Cardiac muscle cell (in vitro differentiated cells and primary cell): ENCODE data around the gene AQP12A. TPM values are rescaled to one million over a fixed set of nuclear protein-coding genes. Genes with fewer than 3 reads are reported as not detected.

ENCODE experiments used
- DNase-seq, 2 donors: peaks; one replicate each; pipeline versions ENCODE4 v3.0.0 to v3.0.0-alpha.2; 2010 to 2017; ENCODE audit warnings: low read depth in 1 of 2, low spot score in 1 of 2
- H3K27ac ChIP-seq: fragments of 200-600 bp; sonication (generic); 2 replicates; pipeline ENCODE4 v1.5.1; 2016
- H3K27me3 ChIP-seq: fragments of 200-600 bp; sonication (generic); 2 replicates; pipeline ENCODE4 v1.6.0; 2016; ENCODE audit warnings: control low read depth
- H3K36me3 ChIP-seq: fragments of 200-600 bp; sonication (generic); 2 replicates; pipeline ENCODE4 v1.5.1; 2016; ENCODE audit warnings: control low read depth
- H3K4me1 ChIP-seq: fragments of 200-600 bp; sonication (generic); 2 replicates; pipeline ENCODE4 v1.8.1; 2017; ENCODE audit warnings: low read depth, mild to moderate bottlenecking, mixed run types
- H3K4me3 ChIP-seq: fragments of 200-600 bp; sonication (generic); 2 replicates; pipeline ENCODE4 v1.5.1; 2016; ENCODE audit warnings: mild to moderate bottlenecking
- H3K9me3 ChIP-seq: fragments of 200-600 bp; sonication (generic); 2 replicates; pipeline ENCODE4 v1.5.1; 2017; ENCODE audit warnings: low read depth, mild to moderate bottlenecking, control low read depth
- polyA plus RNA-seq: library from polyadenylated mRNA; unstranded; fragments of >200 nt; fragmentation: Nextera tagmentation; extraction: Ambion mirVana; gene quantifications from 2 replicates; pipeline ENCODE4 v1.2.1, GENCODE V29; 2016
- total RNA-seq: library from RNA; depleted of rRNA; stranded (reverse); fragments of >200 nt; gene quantifications from 2 replicates; pipeline ENCODE4 v1.2.3, GENCODE V29; 2016
- TF ChIP-seq, protein P1 (sequence below): IDR thresholded peaks from 2 replicates; pipeline ENCODE4 v1.5.1; 2012; ENCODE audit warnings: low read depth, mild to moderate bottlenecking, low read length

AQP12A gene
- total and polyA plus RNA-seq, 2 experiments from 2014 or later, result not detected

DNA sequence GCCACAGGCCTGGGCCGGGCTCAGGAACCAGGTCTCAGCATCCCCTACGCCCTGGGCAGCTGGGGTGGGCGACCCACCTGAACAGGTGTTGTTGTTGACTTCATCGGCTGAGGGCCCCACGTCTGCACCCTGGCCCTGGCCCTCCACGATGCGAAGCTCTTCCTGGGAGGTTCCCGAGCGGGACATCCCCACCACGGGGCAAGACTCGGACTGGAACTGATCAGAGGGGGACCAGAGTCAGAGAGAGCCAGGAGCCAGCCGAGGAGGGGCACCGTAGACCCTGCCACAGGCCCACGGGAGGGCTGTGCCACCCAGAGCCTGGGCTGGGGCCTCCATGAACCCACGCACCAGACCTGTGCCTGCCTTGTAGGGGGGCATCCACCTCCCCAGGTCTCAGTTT is 54.3 kb downstream of the AQP12A start:
- Histone ChIP-seq H3K4me1 (peaks cover 12% of the 10 kb centered on the region), H3K36me3 (no peaks in the 10 kb centered on the region), H3K9me3 (no peaks in the 10 kb centered on the region), H3K4me3 (no peak overlapping the region), H3K27me3 (no peaks in the 10 kb centered on the region), H3K27ac (no peak overlapping the region)
- TF ChIP-seq, protein P1, sequence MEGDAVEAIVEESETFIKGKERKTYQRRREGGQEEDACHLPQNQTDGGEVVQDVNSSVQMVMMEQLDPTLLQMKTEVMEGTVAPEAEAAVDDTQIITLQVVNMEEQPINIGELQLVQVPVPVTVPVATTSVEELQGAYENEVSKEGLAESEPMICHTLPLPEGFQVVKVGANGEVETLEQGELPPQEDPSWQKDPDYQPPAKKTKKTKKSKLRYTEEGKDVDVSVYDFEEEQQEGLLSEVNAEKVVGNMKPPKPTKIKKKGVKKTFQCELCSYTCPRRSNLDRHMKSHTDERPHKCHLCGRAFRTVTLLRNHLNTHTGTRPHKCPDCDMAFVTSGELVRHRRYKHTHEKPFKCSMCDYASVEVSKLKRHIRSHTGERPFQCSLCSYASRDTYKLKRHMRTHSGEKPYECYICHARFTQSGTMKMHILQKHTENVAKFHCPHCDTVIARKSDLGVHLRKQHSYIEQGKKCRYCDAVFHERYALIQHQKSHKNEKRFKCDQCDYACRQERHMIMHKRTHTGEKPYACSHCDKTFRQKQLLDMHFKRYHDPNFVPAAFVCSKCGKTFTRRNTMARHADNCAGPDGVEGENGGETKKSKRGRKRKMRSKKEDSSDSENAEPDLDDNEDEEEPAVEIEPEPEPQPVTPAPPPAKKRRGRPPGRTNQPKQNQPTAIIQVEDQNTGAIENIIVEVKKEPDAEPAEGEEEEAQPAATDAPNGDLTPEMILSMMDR, result no peak
- no peak for DNase-seq

DNA sequence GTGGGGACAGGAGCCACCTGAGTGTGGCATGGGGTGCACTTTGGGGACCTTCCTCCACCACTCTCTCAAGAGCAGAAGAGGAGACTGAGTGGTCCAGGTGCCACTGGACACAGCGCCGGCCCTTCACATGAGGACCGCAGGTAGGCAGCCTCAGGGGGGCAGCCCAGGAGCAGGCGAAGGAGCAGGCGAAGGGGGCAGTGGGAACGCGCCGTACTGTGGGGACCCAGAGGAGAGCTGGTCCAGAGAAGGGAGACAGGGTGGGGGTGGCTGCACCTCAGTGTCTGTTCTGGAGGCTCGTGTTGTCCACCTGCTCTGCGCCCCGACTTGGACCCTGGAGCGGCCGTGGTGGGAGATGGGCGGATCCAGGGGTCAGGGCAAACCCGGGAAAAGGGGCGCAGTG is 55.0 kb downstream of the AQP12A start:
- Histone ChIP-seq H3K36me3 (no peaks in the 10 kb centered on the region), H3K4me1 (peaks cover 12% of the 10 kb centered on the region), H3K9me3 (no peaks in the 10 kb centered on the region), H3K4me3 (no peak overlapping the region), H3K27me3 (no peaks in the 10 kb centered on the region), H3K27ac (no peak overlapping the region)
- no peak for DNase-seq
- TF ChIP-seq, protein P1, result no peak

DNA sequence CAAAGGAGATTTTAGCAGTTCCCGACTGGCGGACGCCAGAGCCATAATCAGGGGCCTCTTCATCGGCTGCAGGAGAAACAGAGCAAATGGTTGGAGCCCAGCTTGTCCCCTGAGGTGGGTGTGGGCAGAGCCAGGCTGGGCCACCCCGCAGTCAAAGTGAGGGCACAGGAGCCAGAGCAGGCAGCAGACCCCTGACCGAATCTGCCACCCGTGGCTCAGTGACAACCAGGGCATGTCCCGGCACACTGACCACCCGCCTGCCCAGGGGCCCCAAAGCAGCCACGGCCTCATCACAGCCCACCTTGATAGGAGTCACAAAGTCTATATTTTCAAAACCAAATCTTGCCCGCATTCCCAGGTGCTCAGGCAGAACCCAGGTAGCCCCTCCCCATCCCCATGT is 55.6 kb downstream of the AQP12A start:
- Histone ChIP-seq H3K9me3 (no peaks in the 10 kb centered on the region), H3K4me1 (peaks cover 12% of the 10 kb centered on the region), H3K4me3 (no peak overlapping the region), H3K27me3 (no peaks in the 10 kb centered on the region), H3K36me3 (no peaks in the 10 kb centered on the region), H3K27ac (no peak overlapping the region)
- DNase-seq, result no peak
- TF ChIP-seq, protein P1, result no peak

Other genes starting within 250 kb of the AQP12A start
- gene ANKMY1, start 133.9 kb upstream of the AQP12A start, total RNA-seq, result 6.9 and 10.8 TPM in 2 replicates
- 7.6 and 10.1 TPM in 2 replicates for gene ANKMY1, start 133.9 kb upstream of the AQP12A start, polyA plus RNA-seq
- gene DUSP28, start 131.5 kb upstream of the AQP12A start, total RNA-seq, result 10.2 and 29.2 TPM in 2 replicates
- gene DUSP28, start 131.5 kb upstream of the AQP12A start, polyA plus RNA-seq, result 22.1 and 24.9 TPM in 2 replicates
- gene RNPEPL1, start 123.4 kb upstream of the AQP12A start, total RNA-seq, result 43.5 and 49.0 TPM in 2 replicates
- gene RNPEPL1, start 123.4 kb upstream of the AQP12A start, polyA plus RNA-seq, result 59.7 and 61.2 TPM in 2 replicates
- gene CAPN10, start 105.1 kb upstream of the AQP12A start, total RNA-seq, result 60.8 and 61.6 TPM in 2 replicates
- 57.9 and 62.8 TPM in 2 replicates for gene CAPN10, start 105.1 kb upstream of the AQP12A start, polyA plus RNA-seq
- gene GPR35, start 66.4 kb upstream of the AQP12A start, total RNA-seq, result 0.70 and 5.1 TPM in 2 replicates
- gene GPR35, start 66.4 kb upstream of the AQP12A start, polyA plus RNA-seq, result 0.40 and 1.9 TPM in 2 replicates
- not detected in 2 replicates for gene AQP12B, start 9.0 kb upstream of the AQP12A start, total RNA-seq
- 0.50 TPM in 1 of 2 replicates, not detected in the other for gene AQP12B, start 9.0 kb upstream of the AQP12A start, polyA plus RNA-seq
- gene KIF1A, start 128.4 kb downstream of the AQP12A start, total RNA-seq, result 8.0 and 14.1 TPM in 2 replicates
- 4.3 and 6.3 TPM in 2 replicates for gene KIF1A, start 128.4 kb downstream of the AQP12A start, polyA plus RNA-seq
- 0.06 and 0.67 TPM in 2 replicates for gene AGXT, start 177.0 kb downstream of the AQP12A start, total RNA-seq
- gene AGXT, start 177.0 kb downstream of the AQP12A start, polyA plus RNA-seq, result 0.75 and 0.99 TPM in 2 replicates
- 0.07 TPM in 1 of 2 replicates, not detected in the other for gene MAB21L4, start 204.3 kb downstream of the AQP12A start, total RNA-seq
- gene MAB21L4, start 204.3 kb downstream of the AQP12A start, polyA plus RNA-seq, result not detected in 2 replicates
- gene CROCC2, start 214.5 kb downstream of the AQP12A start, total RNA-seq, result not detected in 2 replicates
- not detected in 2 replicates for gene CROCC2, start 214.5 kb downstream of the AQP12A start, polyA plus RNA-seq